Activated CD4-positive, alpha-beta T cell treated with anti-CD3 and anti-CD28 coated beads, Interleukin-2, amount 10 ng/mL, durations not matched to agents 24 days and 14 days (primary cell): ENCODE measurements around the gene RAB3D. TPM values are rescaled to one million over a fixed set of nuclear protein-coding genes. Genes with fewer than 3 reads are reported as not detected.
"Not testable (repeated sequence)": the region's sequence is repeated elsewhere in the genome, so short reads cannot be mapped to it uniquely, and the experiment has no call there.

Source experiments
- DNase-seq: peaks from one replicate; pipeline ENCODE4 v3.0.0; 2022
- H3K27ac Mint-ChIP-seq: one replicate; pipeline ENCODE4 v1.8.0; 2022; ENCODE audit warnings: mild to moderate bottlenecking, mixed read lengths
- H3K27me3 Mint-ChIP-seq: one replicate; pipeline ENCODE4 v1.8.0; 2022; ENCODE audit warnings: mixed read lengths
- H3K36me3 Mint-ChIP-seq: one replicate; pipeline ENCODE4 v1.8.0; 2022; ENCODE audit warnings: low read depth, mild to moderate bottlenecking, mixed read lengths
- H3K4me1 Mint-ChIP-seq: one replicate; pipeline ENCODE4 v1.8.0; 2021; ENCODE audit warnings: mixed read lengths
- H3K4me3 Mint-ChIP-seq: one replicate; pipeline ENCODE4 v1.8.0; 2022; ENCODE audit warnings: mild to moderate bottlenecking, moderate library complexity, mixed read lengths
- H3K9me3 Mint-ChIP-seq: one replicate; pipeline ENCODE4 v1.8.0; 2021; ENCODE audit warnings: mixed read lengths
- intact Hi-C: fragments of 100-400 bp; cut with micrococcal nuclease; formaldehyde crosslinking; loops from one replicate; pipeline ENCODE4 v1.15.1; 2023
- total RNA-seq: library from RNA; stranded (reverse); gene quantifications from 2 replicates; pipeline ENCODE4 v1.2.3, GENCODE V29; 2022

Gene RAB3D
- total RNA-seq, 1 donor from 2014 or later = 5.7 TPM

- peak overlapping the region; percentile 81 for H3K4me3 Mint-ChIP-seq
- peaks cover 21% of the 10 kb centered on the region for H3K36me3 Mint-ChIP-seq
- H3K4me1 Mint-ChIP-seq = peaks cover 18% of the 10 kb centered on the region
- H3K27me3 Mint-ChIP-seq = no peaks in the 10 kb centered on the region
- no peak overlapping the region for H3K27ac Mint-ChIP-seq
- no peak for DNase-seq
- intact Hi-C loops = no loop called here
- H3K9me3 Mint-ChIP-seq = no peaks in the 10 kb centered on the region
Measured at GRCh38 chr19:11338569-11339253, 746 bp downstream of the RAB3D start.

- intact Hi-C loops = no loop called here
- Mint-ChIP-seq H3K36me3 (peaks cover 25% of the 10 kb centered on the region), H3K4me1 (peaks cover 18% of the 10 kb centered on the region), H3K27me3 (no peaks in the 10 kb centered on the region), H3K4me3 (no peak overlapping the region), H3K27ac (no peak overlapping the region), H3K9me3 (no peaks in the 10 kb centered on the region)
- DNase-seq = no peak
Measured at GRCh38 chr19:11338121-11338520, 1.3 kb downstream of the RAB3D start.

- no peak for DNase-seq
- intact Hi-C loops = no loop called here
- Mint-ChIP-seq H3K4me3 (no peak overlapping the region), H3K27me3 (no peaks in the 10 kb centered on the region), H3K36me3 (peaks cover 23% of the 10 kb centered on the region), H3K9me3 (no peaks in the 10 kb centered on the region), H3K27ac (no peak overlapping the region), H3K4me1 (peaks cover 18% of the 10 kb centered on the region)
Measured at GRCh38 chr19:11337080-11337479, 2.4 kb downstream of the RAB3D start.

- no peaks in the 10 kb centered on the region for H3K27me3 Mint-ChIP-seq
- peaks cover 23% of the 10 kb centered on the region for H3K36me3 Mint-ChIP-seq
- no peak overlapping the region for H3K4me3 Mint-ChIP-seq
- peaks cover 18% of the 10 kb centered on the region for H3K4me1 Mint-ChIP-seq
- H3K27ac Mint-ChIP-seq = no peak overlapping the region
- DNase-seq = no peak
- H3K9me3 Mint-ChIP-seq = no peaks in the 10 kb centered on the region
- intact Hi-C loops = no loop called here
Measured at GRCh38 chr19:11335449-11336146, 3.9 kb downstream of the RAB3D start.

- H3K27me3 Mint-ChIP-seq, H3K27ac Mint-ChIP-seq, DNase-seq, H3K4me3 Mint-ChIP-seq, H3K9me3 Mint-ChIP-seq, intact Hi-C loops: not testable (repeated sequence)
- Mint-ChIP-seq H3K4me1 (peaks cover 11% of the 10 kb centered on the region), H3K36me3 (peaks cover 23% of the 10 kb centered on the region)
Measured at GRCh38 chr19:11333838-11334237, 5.6 kb downstream of the RAB3D start.

- Mint-ChIP-seq H3K27ac (no peak overlapping the region), H3K4me3 (no peak overlapping the region), H3K36me3 (peaks cover 23% of the 10 kb centered on the region), H3K4me1 (peaks cover 5% of the 10 kb centered on the region), H3K27me3 (no peaks in the 10 kb centered on the region), H3K9me3 (no peaks in the 10 kb centered on the region)
- intact Hi-C loops = no loop called here
- DNase-seq = no peak
Measured at GRCh38 chr19:11332822-11333221, 6.6 kb downstream of the RAB3D start.

- H3K4me3 Mint-ChIP-seq = no peak overlapping the region
- no peaks in the 10 kb centered on the region for H3K9me3 Mint-ChIP-seq
- intact Hi-C loops = no loop called here
- H3K27ac Mint-ChIP-seq = no peak overlapping the region
- H3K36me3 Mint-ChIP-seq = peaks cover 24% of the 10 kb centered on the region
- H3K27me3 Mint-ChIP-seq = no peaks in the 10 kb centered on the region
- no peak for DNase-seq
- no peaks in the 10 kb centered on the region for H3K4me1 Mint-ChIP-seq
Measured at GRCh38 chr19:11331502-11331901, 8.0 kb downstream of the RAB3D start.

- Mint-ChIP-seq H3K27me3 (no peaks in the 10 kb centered on the region), H3K4me1 (no peaks in the 10 kb centered on the region), H3K27ac (no peak overlapping the region), H3K9me3 (no peaks in the 10 kb centered on the region), H3K36me3 (peaks cover 13% of the 10 kb centered on the region), H3K4me3 (no peak overlapping the region)
- intact Hi-C loops = no loop called here
- DNase-seq = no peak
Measured at GRCh38 chr19:11330127-11330526, 9.3 kb downstream of the RAB3D start.

GRCh38 chr19:11325544-11325943 is 13.9 kb downstream of the RAB3D start:
- H3K27me3 Mint-ChIP-seq = no peaks in the 10 kb centered on the region
- peaks cover 4% of the 10 kb centered on the region for H3K36me3 Mint-ChIP-seq
- H3K9me3 Mint-ChIP-seq = no peaks in the 10 kb centered on the region
- H3K4me1 Mint-ChIP-seq = peaks cover 21% of the 10 kb centered on the region
- intact Hi-C loops = no loop called here
- no peak overlapping the region for H3K4me3 Mint-ChIP-seq
- no peak for DNase-seq
- peak overlapping the region; percentile 34 for H3K27ac Mint-ChIP-seq

- Mint-ChIP-seq H3K27ac (peak overlapping the region; percentile 91), H3K4me1 (peaks cover 21% of the 10 kb centered on the region), H3K36me3 (peaks cover 4% of the 10 kb centered on the region), H3K9me3 (no peaks in the 10 kb centered on the region), H3K4me3 (peak overlapping the region; percentile 74), H3K27me3 (no peaks in the 10 kb centered on the region)
- intact Hi-C loops = no loop called here
- no peak for DNase-seq
Measured at GRCh38 chr19:11324748-11325389, 14.6 kb downstream of the RAB3D start.

- intact Hi-C loops = no loop called here
- Mint-ChIP-seq H3K27me3 (no peaks in the 10 kb centered on the region), H3K9me3 (no peaks in the 10 kb centered on the region), H3K27ac (peak overlapping the region; percentile 91), H3K4me3 (peak overlapping the region; percentile 74), H3K36me3 (peaks cover 4% of the 10 kb centered on the region), H3K4me1 (peaks cover 21% of the 10 kb centered on the region)
- peak; percentile 83 for DNase-seq
Measured at GRCh38 chr19:11324079-11324661, 15.3 kb downstream of the RAB3D start.

GRCh38 chr19:11323601-11324078 is 15.8 kb downstream of the RAB3D start:
- H3K36me3 Mint-ChIP-seq = peaks cover 4% of the 10 kb centered on the region
- no peaks in the 10 kb centered on the region for H3K9me3 Mint-ChIP-seq
- H3K27me3 Mint-ChIP-seq = no peaks in the 10 kb centered on the region
- H3K4me3 Mint-ChIP-seq = peak overlapping the region; percentile 74
- H3K27ac Mint-ChIP-seq = peak overlapping the region; percentile 91
- peaks cover 21% of the 10 kb centered on the region for H3K4me1 Mint-ChIP-seq
- DNase-seq = no peak
- intact Hi-C loops = no loop called here

GRCh38 chr19:11322269-11323024 is 17.0 kb downstream of the RAB3D start:
- H3K27me3 Mint-ChIP-seq = peaks cover 4% of the 10 kb centered on the region
- H3K4me1 Mint-ChIP-seq = peaks cover 21% of the 10 kb centered on the region
- DNase-seq = no peak
- no peaks in the 10 kb centered on the region for H3K9me3 Mint-ChIP-seq
- H3K4me3 Mint-ChIP-seq = no peak overlapping the region
- intact Hi-C loops = no loop called here
- H3K27ac Mint-ChIP-seq = no peak overlapping the region
- peaks cover 4% of the 10 kb centered on the region for H3K36me3 Mint-ChIP-seq
